H4 (cell line): Measurements from ENCODE around the gene MACF1. TPM values are rescaled to one million over a fixed set of nuclear protein-coding genes. Genes with fewer than 3 reads are reported as not detected.
"Not testable (repeated sequence)": the region's sequence is repeated elsewhere in the genome, so short reads cannot be mapped to it uniquely, and the experiment has no call there.

Experiments
- DNase-seq: peaks from one replicate; pipeline ENCODE4 v3.0.0-alpha.2; 2015; ENCODE audit warnings: low spot score
- total RNA-seq: library from RNA; depleted of rRNA; stranded (reverse); fragments of >200 nt; shearing (Covaris generic); gene quantifications from 2 replicates; pipeline ENCODE4 v1.2.3, GENCODE V29; 2014

The MACF1 gene
- total RNA-seq, 1 experiment from 2014 or later: 38.6 TPM

GRCh38 chr1:39458991-39459390 lies 254.5 kb downstream of the MACF1 start:
- no peak for DNase-seq

- no peak for DNase-seq
Observed at GRCh38 chr1:39462074-39462473, 257.6 kb downstream of the MACF1 start.

- no peak for DNase-seq
Observed at GRCh38 chr1:39466413-39467107, 262.1 kb downstream of the MACF1 start.

GRCh38 chr1:39467108-39467720 lies 262.7 kb downstream of the MACF1 start:
- DNase-seq: not testable (repeated sequence)

GRCh38 chr1:39469150-39469549 lies 264.7 kb downstream of the MACF1 start:
- no peak for DNase-seq

- DNase-seq: no peak
Observed at GRCh38 chr1:39470040-39470439, 265.5 kb downstream of the MACF1 start.

- no peak for DNase-seq
Observed at GRCh38 chr1:39472826-39473225, 268.3 kb downstream of the MACF1 start.

GRCh38 chr1:39473324-39473723 lies 268.8 kb downstream of the MACF1 start:
- DNase-seq: no peak

GRCh38 chr1:39474810-39475209 lies 270.3 kb downstream of the MACF1 start:
- no peak for DNase-seq

GRCh38 chr1:39475551-39475950 lies 271.1 kb downstream of the MACF1 start:
- DNase-seq: not testable (repeated sequence)

GRCh38 chr1:39478126-39478915 lies 273.8 kb downstream of the MACF1 start:
- no peak for DNase-seq

- DNase-seq: no peak
Observed at GRCh38 chr1:39481289-39481688, 276.8 kb downstream of the MACF1 start.

- DNase-seq: no peak
Observed at GRCh38 chr1:39483276-39483675, 278.8 kb downstream of the MACF1 start.

- DNase-seq: no peak
Observed at GRCh38 chr1:39484564-39484963, 280.1 kb downstream of the MACF1 start.

- no peak for DNase-seq
Observed at GRCh38 chr1:39485046-39485803, 280.7 kb downstream of the MACF1 start.

GRCh38 chr1:39488012-39488545 lies 283.6 kb downstream of the MACF1 start:
- DNase-seq: no peak

- no peak for DNase-seq
Observed at GRCh38 chr1:39488793-39489566, 284.5 kb downstream of the MACF1 start.

- DNase-seq: no peak
Observed at GRCh38 chr1:39489567-39490239, 285.2 kb downstream of the MACF1 start.

GRCh38 chr1:39490596-39491145 lies 286.2 kb downstream of the MACF1 start:
- DNase-seq: no peak
